Liver (tissue), 3 donors: Measurements from ENCODE around the gene ZMYND12.

Experiments
- HNF4G ChIP-seq: IDR thresholded peaks from 2 replicates; pipeline ENCODE4 v1.6.1; 2016; ENCODE audit warnings: antibody characterized with exemption
- RAD21 ChIP-seq, 2 donors: IDR thresholded peaks; 2 replicates each; pipeline ENCODE4 v1.6.1; 2016; ENCODE audit warnings: antibody characterized with exemption in 2 of 2, mild to moderate bottlenecking in 2 of 2
- TAF1 ChIP-seq: conservative IDR thresholded peaks from 2 replicates; pipeline ENCODE4 v1.6.1; 2016; ENCODE audit warnings: antibody characterized with exemption, mild to moderate bottlenecking
- TF ChIP-seq, protein P1 (sequence below): fragments of 150-350 bp; IDR thresholded peaks from 2 replicates; pipeline ENCODE4 v1.5.1; 2017; ENCODE audit warnings: improper control_type of control experiment, low read depth, low read length; ENCODE audit not compliant: missing input control
- TF ChIP-seq, protein P2 (sequence below): IDR thresholded peaks from 2 replicates; pipeline ENCODE4 v1.6.1; 2016; ENCODE audit warnings: antibody characterized with exemption
- donor health status: healthy.
- donor health status: healthy.

DNA sequence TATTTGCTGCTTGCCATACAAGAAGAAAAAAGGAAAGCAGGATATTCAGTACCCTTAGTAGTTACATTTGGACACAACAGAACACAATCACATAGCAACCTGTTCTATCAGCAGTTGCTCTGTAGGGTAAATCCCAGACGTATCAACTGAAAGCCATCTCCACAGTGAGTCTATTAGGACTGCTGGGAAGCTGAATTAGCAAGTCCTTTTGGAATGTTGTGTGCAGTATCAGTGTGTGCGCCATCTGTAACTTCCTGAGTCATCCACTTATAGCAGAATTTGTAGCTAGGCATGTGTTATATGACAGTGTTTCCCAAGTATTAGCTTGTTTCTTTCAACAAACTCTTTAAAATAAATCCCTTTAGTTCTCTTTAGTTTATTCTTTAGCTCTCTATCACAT lies 28.6 kb upstream of the ZMYND12 start:
- TF ChIP-seq, protein P1, sequence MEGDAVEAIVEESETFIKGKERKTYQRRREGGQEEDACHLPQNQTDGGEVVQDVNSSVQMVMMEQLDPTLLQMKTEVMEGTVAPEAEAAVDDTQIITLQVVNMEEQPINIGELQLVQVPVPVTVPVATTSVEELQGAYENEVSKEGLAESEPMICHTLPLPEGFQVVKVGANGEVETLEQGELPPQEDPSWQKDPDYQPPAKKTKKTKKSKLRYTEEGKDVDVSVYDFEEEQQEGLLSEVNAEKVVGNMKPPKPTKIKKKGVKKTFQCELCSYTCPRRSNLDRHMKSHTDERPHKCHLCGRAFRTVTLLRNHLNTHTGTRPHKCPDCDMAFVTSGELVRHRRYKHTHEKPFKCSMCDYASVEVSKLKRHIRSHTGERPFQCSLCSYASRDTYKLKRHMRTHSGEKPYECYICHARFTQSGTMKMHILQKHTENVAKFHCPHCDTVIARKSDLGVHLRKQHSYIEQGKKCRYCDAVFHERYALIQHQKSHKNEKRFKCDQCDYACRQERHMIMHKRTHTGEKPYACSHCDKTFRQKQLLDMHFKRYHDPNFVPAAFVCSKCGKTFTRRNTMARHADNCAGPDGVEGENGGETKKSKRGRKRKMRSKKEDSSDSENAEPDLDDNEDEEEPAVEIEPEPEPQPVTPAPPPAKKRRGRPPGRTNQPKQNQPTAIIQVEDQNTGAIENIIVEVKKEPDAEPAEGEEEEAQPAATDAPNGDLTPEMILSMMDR: no peak
- TF ChIP-seq, protein P2, sequence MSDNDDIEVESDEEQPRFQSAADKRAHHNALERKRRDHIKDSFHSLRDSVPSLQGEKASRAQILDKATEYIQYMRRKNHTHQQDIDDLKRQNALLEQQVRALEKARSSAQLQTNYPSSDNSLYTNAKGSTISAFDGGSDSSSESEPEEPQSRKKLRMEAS: no peak
- TF ChIP-seq HNF4G (no peak), TAF1 (no peak), RAD21 (IDR thresholded peaks at IDR 0.05) (no peak)
